Activated T-cell treated with anti-CD3 and anti-CD28 coated beads, Interleukin-2, amount 50 U/mL, for 1 hour (primary cell): ENCODE measurements around the gene ZNF584.
"Not testable (repeated sequence)": the region's sequence is repeated elsewhere in the genome, so short reads cannot be mapped to it uniquely, and the experiment has no call there.

Experiments used
- DNase-seq: peaks from one replicate; pipeline ENCODE4 v3.0.0-alpha.2; 2020

Gene ZNF584

DNA sequence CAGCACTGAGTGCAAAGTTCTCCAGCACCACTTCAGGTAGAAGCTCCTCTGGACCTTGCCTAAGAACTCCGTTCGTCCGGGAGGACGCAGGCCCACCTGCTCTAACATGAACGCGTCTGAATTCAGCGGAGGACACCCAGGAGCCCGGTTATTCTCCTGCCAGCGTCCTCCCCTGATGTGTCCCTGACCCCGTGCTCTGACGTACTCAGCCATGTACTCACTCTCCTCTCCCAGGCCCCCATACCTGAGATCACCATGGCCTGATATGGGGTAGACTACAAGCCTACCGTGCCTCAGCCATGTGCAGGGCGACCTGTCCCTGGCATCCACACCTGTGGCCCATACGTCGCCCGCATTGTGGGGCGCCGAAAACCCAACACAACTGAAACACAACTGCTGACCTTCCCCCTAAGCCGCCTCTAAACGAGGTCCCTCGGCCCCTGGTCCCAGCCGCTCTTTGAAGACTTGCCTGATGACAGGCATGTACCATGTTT, 744 bp upstream of the ZNF584 start:
- DNase-seq, result no peak

DNA sequence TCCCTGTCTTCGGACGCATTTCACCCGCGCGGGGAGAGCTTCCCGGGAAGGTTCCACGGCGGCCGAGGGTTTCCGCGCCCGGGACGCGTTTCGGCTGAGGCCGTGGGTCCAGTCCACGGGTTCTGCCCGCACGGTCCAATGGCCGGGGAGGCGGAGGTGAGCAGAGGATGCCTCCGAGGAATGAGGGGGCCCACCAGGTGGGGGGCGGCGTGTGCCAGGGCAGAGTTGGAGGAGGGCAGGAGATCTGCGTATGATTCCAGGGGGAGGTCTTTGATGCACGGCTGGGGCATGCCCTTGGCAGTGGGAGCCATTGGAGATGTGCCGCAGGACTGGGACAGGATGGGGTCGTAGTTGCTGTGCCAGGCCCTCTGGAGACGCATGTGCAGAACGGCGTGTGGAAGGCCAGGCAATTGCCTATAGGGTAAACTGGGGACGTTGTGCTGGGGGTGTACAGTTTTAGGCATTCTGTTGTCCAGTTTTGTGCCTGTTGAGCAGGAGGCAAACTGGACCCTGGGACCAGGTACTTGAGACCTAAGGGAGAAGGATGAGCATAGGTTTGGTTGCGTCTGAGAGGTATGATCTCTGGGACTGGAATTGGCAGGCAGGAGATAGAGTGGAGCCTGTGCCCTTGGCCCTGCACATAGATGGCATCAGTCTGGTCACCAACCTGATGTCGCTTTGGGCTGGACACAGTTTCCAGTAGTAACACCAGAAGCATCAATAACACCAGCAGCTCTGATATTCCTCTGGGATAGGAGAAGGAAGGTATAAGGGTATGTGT, 751 bp downstream of the ZNF584 start:
- DNase-seq, result peak; percentile 18

DNA sequence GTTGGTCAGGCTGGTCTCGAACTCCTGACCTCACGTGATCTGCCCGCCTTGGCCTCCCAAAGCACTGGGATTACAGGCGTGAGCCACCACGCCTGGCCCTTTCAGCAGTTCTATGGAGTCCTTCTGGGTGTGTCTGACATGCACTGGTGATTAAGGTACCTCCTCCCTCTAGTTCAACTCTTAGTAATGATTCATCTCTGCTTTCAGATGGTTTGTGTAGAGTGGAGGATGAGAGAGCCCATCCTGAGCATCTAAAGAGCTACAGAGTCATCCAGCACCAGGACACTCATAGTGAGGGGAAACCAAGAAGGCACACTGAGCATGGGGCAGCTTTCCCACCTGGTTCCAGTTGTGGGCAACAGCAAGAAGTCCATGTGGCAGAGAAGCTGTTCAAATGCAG, 8.2 kb downstream of the ZNF584 start:
- no peak for DNase-seq

DNA sequence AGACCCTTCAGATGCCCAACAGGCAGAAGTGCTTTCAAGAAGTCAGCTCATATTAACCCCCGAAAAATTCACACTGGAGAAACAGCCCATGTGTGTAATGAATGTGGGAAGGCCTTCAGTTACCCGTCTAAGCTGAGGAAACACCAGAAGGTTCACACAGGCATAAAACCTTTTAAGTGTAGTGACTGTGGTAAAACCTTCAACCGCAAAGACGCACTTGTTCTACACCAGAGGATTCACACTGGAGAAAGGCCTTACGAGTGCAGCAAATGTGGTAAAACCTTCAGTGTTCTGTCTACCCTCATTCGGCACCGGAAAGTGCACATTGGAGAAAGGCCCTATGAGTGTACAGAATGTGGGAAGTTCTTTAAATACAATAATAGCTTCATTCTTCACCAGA, 8.6 kb downstream of the ZNF584 start:
- DNase-seq, result no peak

DNA sequence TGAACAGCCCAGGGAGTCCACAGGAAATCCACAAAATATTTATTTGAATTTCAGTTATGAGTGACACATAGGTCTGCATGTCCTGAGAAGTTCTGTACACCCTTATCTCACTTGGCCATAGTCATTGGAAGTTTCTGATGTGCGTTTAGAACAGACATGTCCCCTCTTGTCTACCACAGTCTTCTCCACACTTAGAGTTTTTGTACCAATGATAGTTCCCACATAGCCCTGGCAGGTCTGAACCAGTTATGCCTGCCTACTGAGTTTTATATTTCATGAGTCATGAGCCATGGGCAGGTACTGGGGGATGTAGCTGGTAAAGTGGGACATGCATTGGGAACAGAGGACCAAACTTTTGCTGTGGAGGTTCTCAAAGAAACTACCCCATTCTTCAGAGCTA, 20.2 kb downstream of the ZNF584 start:
- no peak for DNase-seq

DNA sequence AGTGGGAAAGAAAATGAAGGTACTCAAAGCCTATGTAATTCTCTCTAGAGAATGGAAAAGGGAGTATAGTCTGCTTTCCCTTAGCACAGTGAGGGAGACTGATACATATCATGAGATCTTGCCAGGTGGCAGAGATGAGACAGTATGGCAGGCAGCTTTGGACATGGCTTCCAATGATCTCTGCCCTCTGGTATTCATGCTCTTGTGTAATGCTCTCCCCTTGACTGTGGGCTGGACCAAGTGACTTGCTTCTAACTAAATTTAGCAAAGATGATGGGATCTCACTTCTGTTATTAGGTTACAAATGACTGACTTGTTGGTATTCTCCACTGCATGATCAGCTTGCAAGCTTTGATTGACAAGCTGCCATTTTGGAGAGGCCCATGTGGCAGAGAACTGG, 21.3 kb downstream of the ZNF584 start:
- DNase-seq, result no peak

DNA sequence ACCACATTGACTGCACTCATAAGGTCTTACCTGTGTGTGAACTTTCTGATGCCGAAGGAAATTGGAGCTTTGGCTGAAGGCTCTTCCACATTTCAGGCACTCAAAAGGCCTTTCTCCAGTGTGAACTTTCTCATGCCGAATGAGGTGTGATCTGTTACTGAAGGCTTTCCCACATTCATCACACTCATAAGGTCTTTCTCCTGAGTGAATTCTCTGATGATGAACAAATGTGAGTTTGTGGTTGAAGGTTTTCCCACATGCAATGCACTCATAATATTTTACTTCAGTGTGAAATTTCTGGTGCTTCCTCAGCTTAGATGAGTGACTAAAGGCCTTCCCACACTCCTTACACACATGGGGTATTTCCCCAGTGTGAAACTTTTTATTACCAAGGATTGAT, 25.8 kb downstream of the ZNF584 start:
- no peak for DNase-seq

DNA sequence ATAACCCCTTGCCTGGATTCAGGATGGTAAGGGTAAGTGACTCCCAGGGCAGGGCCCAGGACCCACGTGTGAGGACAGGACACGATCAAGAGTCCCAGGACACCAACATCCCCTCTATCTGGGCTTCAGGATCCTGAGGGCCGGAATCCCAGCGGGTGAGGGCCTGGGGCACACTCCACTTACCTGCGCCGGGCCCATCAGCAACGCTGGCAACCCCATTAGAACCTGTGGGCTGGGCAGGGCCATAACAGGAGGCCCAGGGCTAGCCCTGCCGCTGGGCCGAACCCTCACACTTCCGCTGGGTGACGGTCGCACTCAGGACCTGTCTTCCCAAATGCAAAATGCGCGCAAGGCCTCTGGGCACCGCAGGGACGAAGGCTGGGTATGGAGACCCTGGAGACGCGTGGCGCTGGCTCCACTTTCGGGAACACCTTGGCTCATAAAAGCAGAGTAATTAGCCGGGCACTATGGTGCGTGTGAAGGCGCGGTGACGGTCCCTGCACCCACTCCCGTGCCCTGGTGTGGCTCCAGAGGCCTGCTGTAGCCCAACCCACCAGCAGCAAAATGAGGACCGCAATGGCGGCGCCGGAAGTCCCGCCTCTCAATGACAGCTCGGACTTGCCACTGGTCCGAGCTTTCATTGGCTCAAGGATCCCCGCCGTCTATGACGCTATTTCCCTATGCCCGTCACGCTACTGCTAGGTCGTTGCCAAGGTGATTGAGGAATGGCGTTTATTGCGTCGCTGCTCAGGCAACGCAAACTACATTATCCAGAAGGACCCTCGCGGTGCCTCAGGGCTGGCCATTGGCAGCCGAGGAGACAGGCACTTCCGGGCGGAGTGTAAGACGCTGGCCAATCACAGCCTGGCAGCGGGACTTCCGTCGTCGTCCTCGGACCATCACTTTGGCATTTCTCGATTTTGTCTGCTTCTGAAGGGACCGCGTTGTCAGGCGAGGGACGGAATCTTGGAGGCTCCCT, 31.4 kb downstream of the ZNF584 start, which contains the start of gene ZNF132:
Gene ZNF132 (minus strand): TSS at position 578 of the 979 bp plus-strand sequence. CDS start 332 bp downstream, at position 246.
- peak; percentile 91 for DNase-seq

DNA sequence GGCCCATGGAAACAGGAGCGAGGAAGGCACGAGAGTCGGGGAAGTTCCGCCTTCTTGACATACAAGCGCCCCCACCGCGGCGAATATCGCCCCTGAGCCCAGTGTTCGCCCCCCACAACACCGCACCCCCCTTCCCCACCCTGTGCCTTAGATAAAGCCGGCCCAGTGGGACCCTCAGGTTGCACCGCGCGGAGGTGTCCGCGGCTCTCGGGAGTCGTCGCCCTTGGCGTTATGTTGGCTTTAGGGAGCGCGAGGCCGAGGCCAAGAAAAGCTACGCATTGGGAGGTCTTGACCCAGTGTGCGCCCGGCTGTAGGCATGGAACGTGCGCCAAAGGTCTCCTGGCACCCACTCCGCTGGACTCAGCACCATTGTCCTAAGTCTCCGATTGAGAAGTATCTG, 32.1 kb downstream of the ZNF584 start:
- no peak for DNase-seq

DNA sequence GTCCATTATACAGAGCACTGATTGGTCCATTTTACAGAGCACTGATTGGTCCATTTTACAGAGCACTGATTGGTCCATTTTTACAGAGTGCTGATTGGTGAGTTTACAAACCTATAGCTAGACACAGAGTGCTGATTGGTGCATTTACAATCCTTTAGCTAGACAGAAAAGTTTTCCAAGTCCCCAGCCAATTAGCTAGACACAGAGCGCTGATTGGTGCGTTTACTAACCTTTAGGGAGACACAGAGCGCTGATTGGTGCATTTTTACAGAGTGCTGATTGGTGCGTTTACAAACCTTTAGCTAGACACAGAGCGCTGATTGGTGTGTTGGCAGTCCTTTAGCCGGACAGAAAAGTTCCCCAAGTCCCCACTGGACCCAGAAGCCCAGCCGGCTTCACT, 34.5 kb downstream of the ZNF584 start:
- DNase-seq, result not testable (repeated sequence)

DNA sequence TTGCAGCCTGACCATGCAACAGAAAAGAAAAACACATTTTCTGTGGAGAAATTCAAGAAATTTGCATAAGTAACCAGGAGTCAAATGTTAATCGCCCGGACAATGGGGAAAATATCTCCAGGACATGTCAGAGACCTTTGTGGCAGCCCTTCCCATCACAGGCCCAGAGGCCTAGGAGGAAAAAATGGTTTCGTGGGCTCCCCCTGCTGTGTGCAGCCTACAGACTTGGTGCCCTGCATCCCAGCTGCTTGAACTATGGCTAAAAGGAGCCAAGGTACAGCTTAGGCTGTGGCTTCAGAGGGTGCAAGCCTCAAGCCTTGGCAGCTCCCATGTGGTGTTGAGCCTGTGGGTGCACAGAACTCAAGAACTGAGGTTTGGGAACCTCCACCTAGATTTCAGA, 40.4 kb downstream of the ZNF584 start:
- not testable (repeated sequence) for DNase-seq

DNA sequence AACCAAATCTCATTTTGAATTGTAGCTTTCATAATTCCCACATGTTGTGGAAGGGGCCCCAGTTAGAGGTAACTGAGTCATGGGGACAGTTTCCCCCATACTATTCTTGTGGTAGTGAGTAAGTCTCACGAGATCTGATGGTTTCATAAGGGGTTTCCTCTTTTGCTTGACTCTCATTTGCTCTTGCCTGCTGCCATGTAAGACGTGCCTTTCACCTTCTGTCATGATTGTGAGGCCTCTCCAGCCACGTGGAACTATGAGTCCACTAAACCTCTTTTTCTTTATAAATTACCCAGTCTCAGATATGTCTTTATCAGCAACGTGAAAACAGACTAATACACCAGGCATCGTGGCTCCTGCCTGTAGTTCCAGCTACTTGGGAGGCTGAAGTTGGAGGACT, 41.5 kb downstream of the ZNF584 start:
- DNase-seq, result not testable (repeated sequence)

DNA sequence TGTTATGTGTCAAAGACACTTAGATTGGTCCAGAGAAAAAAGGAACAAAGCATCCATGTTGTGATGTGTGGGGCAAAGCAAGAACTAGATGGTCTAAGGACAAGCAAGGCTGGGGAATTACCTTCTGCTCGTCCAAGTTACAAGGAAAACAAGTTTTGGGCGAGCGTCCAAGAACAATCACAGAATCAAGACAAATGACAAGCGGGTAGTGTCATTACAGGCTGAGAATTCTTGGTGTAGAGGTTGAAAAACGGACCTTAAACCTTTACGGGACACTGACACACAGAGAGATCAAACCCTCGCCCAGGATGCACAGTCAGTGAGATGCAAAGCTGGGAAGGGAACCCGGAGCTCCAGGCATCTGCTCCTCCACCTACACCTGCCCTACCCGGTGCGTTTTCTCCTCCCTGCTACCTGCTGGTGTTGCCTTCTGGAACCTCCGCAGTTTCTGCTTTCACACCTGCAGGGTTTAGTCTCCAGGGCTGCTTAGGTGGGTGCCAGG, 42.5 kb downstream of the ZNF584 start:
- no peak for DNase-seq

DNA sequence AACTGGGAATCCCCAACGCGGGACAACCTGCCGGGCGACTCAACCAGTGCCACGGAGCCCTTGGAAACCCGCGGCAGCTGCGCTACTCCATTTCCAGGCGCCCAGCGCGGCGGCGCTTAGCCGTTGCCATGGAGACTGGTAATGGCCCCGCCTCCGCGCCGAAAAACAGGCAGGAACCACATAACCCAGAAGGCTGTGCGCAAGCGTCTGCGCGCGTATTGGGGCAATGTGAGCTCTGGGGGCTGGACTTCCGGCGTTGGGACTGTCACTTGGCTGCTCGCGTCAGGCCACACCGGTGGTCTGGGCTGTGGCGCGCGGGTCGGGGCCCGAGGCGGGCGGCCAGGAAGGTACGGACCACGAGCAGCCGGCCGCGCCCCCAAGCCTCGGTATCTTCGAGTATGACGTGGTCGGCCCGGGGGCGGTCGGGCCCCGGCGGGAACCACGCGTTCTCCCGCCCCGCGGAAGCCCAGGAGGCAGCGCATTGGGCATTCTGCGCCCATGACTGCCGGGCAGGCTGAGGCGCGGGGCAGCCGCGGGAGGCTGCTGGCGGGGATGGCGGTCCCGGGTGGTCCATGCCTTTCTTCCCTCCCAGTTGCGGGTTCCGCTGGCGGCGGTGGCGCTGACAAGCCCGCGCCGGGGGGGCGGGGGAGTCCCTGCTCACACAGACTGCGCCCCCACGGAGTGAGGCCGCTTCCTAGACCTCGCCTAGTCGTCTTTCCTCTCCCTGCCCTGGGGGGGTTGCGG, 43.1 kb downstream of the ZNF584 start, which contains the start of gene ZNF324B:
Gene ZNF324B (plus strand): TSS at position 265 of the 744 bp plus-strand sequence. CDS start 2,080 bp downstream, outside the sequence.
- peak; percentile 97 for DNase-seq

DNA sequence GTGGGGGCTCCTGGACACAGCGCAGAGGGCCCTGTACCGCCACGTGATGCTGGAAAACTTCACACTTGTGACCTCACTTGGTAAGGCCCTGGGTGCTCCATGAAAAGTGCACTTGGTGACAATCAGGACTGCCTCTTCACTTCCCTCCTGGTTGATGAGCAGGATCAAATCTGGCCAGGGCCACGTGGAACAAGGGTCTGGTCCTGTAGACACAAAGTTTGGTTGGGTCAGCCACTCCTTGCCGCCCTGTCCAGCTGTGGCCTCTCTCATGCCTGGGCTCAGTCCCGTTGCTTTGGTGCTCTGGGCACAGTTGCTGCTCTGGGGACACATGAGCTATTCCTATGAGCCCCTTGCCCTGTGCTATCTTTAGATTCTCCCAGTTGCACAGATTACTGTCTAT, 45.3 kb downstream of the ZNF584 start:
- DNase-seq, result no peak

DNA sequence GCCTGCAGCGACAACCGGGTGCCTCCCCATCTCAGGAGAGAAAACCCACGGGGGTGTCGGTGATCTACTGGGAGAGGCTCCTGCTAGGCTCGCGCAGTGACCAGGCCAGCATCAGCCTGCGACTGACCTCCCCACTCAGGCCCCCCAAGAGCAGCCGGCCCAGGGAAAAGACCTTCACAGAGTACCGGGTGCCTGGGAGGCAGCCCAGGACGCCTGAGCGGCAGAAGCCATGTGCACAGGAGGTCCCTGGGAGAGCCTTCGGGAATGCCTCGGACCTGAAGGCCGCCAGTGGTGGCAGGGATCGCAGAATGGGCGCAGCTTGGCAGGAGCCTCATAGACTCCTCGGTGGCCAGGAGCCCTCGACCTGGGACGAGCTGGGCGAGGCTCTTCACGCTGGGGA, 46.9 kb downstream of the ZNF584 start:
- no peak for DNase-seq

DNA sequence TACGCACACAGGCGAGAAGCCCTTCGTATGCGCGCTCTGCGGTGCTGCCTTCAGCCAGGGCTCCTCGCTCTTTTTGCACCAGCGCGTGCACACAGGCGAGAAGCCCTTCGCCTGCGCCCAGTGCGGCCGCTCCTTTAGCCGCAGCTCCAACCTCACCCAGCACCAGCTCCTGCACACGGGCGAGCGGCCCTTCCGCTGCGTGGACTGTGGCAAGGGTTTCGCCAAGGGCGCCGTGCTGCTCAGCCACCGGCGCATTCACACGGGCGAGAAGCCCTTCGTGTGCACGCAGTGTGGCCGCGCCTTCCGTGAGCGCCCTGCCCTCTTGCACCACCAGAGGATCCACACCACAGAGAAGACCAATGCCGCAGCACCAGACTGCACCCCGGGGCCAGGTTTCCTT, 47.7 kb downstream of the ZNF584 start:
- DNase-seq, result no peak

DNA sequence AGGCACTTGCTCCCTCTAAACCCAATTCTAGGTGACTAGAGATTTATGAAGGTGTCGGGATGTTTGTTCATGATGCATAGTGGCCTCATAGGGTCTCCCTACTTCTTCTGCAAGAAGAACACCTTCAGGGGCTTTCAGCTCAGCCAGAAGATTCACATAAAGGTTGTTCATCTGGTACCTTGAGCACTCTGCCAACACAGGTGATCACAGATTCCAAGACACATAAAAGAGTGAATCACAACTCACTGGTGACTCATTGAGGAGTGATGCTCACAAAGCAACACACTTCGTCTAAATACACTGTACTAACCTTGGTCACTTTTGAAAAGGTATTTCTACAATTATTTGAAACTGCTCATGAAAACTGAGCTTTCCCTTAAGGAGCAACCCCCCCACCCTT, 51.6 kb downstream of the ZNF584 start:
- DNase-seq, result no peak

DNA sequence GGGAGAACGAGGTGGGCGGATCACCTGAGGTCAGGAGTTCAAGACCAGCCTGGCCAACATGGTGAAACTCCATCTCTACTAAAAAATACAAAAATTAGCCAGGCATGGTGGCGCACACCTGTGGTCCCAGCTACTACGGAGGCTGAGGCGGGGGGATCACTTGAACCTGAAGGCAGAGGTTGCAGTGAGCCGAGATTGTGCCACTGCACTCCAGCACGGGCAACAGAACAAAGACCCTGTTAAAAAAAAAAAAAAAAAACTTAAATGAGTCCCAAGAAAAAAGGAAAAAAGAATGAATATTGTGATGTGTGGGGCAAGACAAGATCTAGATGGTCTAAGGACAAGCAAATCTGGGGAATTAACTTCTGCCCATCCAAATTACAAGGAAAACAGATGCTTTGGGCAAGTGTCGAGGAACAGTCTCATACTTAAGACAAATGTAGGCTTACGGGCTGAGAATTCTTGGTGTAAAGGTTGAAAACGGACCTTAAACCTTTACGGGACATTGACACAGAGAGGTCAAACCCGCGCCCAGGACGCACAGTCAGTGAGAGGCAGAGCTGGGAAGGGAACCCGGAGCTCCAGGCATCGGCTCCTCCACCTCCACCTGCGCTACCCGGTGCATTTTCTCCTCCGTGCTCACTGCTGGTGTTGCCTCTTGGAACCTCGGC, 57.8 kb downstream of the ZNF584 start:
- no peak for DNase-seq

DNA sequence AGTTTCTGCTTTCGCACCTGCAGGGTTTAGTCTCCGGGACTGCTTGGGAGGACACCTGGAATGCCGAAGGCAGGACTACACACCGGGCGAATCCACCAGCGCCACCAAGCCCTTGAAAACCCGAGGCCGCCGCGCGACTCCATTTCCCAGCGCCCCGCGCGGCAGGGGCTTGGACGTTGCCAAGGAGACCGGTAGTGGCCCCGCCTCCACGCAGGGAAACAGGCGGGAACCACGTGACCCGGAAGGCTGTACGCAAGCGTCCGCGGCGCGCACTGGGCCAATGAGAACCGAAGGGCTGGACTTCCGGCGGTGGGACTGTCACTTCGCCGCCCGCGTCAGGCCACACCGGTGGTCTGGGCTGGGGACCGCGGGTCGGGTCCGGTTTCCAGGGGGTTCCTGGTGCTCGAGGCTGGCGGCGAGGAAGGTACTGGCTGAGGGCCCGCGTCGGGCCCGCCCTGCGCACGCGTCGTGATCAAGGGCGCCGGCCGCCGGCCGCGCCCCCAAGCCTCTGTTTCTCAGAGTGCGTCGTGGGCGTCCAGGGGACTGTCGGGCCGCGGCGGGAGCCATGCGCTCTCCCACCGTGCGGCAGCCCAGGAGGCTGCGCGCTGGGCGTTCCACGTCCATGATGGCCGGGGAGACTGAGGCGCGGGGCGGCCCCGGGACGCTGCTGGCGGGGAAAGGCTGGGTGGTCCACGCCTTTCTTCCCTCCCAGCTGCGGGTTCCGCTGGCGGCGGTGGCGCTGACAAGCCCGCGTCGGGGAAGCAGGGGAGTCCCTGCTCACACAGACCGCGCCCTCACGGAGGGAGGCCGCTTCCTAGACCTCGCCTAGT, 58.5 kb downstream of the ZNF584 start, which contains the start of gene ZNF324:
Gene ZNF324 (plus strand): TSS at position 321 of the 830 bp plus-strand sequence. CDS start 2,106 bp downstream, outside the sequence.
- peak; percentile 97 for DNase-seq
